Neural cell (in vitro differentiated cells): ENCODE data around the gene CDK5RAP2. TPM values are rescaled to one million over a fixed set of nuclear protein-coding genes. Genes with fewer than 3 reads are reported as not detected.

Source experiments
- H2AFZ ChIP-seq: fragments of 200-600, 300-800 bp; sonication (generic), shearing (Covaris generic); 2 replicates; pipeline ENCODE4 v1.6.0; 2014; ENCODE audit warnings: low read depth, mild to moderate bottlenecking, antibody characterized with exemption, low read length, moderate library complexity
- H3F3A ChIP-seq: fragments of 200-600 bp; shearing (Covaris generic); 2 replicates; pipeline ENCODE4 v1.6.1; 2016; ENCODE audit warnings: mild to moderate bottlenecking, moderate library complexity, mixed read lengths, antibody characterized with exemption, low read length; ENCODE audit not compliant: insufficient read depth, poor library complexity, severe bottlenecking
- H3K27ac ChIP-seq: fragments of 200-600, 300-800 bp; sonication (generic), shearing (Covaris generic); 2 replicates; pipeline ENCODE4 v1.5.1; 2014; ENCODE audit warnings: mild to moderate bottlenecking, low read length, moderate library complexity
- H3K27me3 ChIP-seq: fragments of 300-800, 200-600 bp; sonication (generic), shearing (Covaris generic); 2 replicates; pipeline ENCODE4 v1.6.0; 2014; ENCODE audit warnings: mild to moderate bottlenecking, low read depth, low read length, moderate library complexity; ENCODE audit not compliant: insufficient read depth
- H3K36me3 ChIP-seq: fragments of 300-800, 200-600 bp; sonication (generic), shearing (Covaris generic); 2 replicates; pipeline ENCODE4 v1.5.1; 2014; ENCODE audit warnings: mild to moderate bottlenecking, antibody characterized with exemption, low read length, moderate library complexity; ENCODE audit not compliant: insufficient read depth
- H3K4me2 ChIP-seq: fragments of 300-800, 200-600 bp; sonication (generic), shearing (Covaris generic); 2 replicates; pipeline ENCODE4 v1.6.0; 2014; ENCODE audit warnings: mild to moderate bottlenecking, low read length
- H3K4me3 ChIP-seq: fragments of 300-800, 200-600 bp; sonication (generic), shearing (Covaris generic); 2 replicates; pipeline ENCODE4 v1.5.1; 2014; ENCODE audit warnings: mild to moderate bottlenecking, low read length, moderate library complexity
- H3K79me2 ChIP-seq: fragments of 200-600 bp; shearing (Covaris generic); replicated peaks from 2 replicates; pipeline ENCODE4 v1.6.0; 2014; ENCODE audit warnings: mild to moderate bottlenecking, low read length, moderate library complexity; ENCODE audit not compliant: insufficient read depth
- H3K9ac ChIP-seq: fragments of 300-800, 200-600 bp; sonication (generic), shearing (Covaris generic); 2 replicates; pipeline ENCODE4 v1.6.1; 2016; ENCODE audit warnings: mild to moderate bottlenecking, low read length, mixed read lengths
- H3K9me2 ChIP-seq: fragments of 200-600 bp; shearing (Covaris generic); 2 replicates; pipeline ENCODE4 v1.6.1; 2016; ENCODE audit warnings: mild to moderate bottlenecking, low read length, mixed read lengths; ENCODE audit not compliant: insufficient read depth
- H3K9me3 ChIP-seq: fragments of 200-600, 300-800 bp; sonication (generic), shearing (Covaris generic); 2 replicates; pipeline ENCODE4 v1.6.1; 2016; ENCODE audit warnings: mild to moderate bottlenecking, mixed run types, low read length, moderate library complexity, mixed read lengths
- H4K20me1 ChIP-seq: fragments of 200-600 bp; shearing (Covaris generic); 2 replicates; pipeline ENCODE4 v1.6.1; 2016; ENCODE audit warnings: mild to moderate bottlenecking, mixed run types; ENCODE audit not compliant: insufficient read depth
- CTCF ChIP-seq: fragments of 450-650 bp; IDR thresholded peaks from 2 replicates; pipeline ENCODE4 v1.5.1; 2014; ENCODE audit warnings: antibody characterized with exemption, mild to moderate bottlenecking, moderate library complexity; ENCODE audit not compliant: poor library complexity, severe bottlenecking
- EP300 ChIP-seq: fragments of 450-650 bp; conservative IDR thresholded peaks from 2 replicates; pipeline ENCODE4 v1.6.1; 2014; ENCODE audit warnings: antibody characterized with exemption, mild to moderate bottlenecking, moderate library complexity; ENCODE audit not compliant: poor library complexity, severe bottlenecking
- EZH2 ChIP-seq: fragments of 200-600, 300-800 bp; shearing (Covaris generic), sonication (generic); IDR thresholded peaks from 2 replicates; pipeline ENCODE4 v1.6.1; 2014; ENCODE audit warnings: antibody characterized with exemption, low read length, borderline replicate concordance, mild to moderate bottlenecking; ENCODE audit not compliant: insufficient read depth, poor library complexity, severe bottlenecking
- MXI1 ChIP-seq: fragments of 450-650 bp; conservative IDR thresholded peaks from 2 replicates; pipeline ENCODE4 v1.6.1; 2014; ENCODE audit warnings: antibody characterized with exemption, mild to moderate bottlenecking; ENCODE audit not compliant: poor library complexity, severe bottlenecking
- POLR2AphosphoS5 ChIP-seq: IDR thresholded peaks from 2 replicates; pipeline ENCODE4 v1.6.1; 2012
- RAD21 ChIP-seq: fragments of 450-650 bp; conservative IDR thresholded peaks from 2 replicates; pipeline ENCODE4 v1.6.1; 2014; ENCODE audit warnings: antibody characterized with exemption, mild to moderate bottlenecking, moderate library complexity
- REST ChIP-seq: IDR thresholded peaks from 2 replicates; pipeline ENCODE4 v1.6.1; 2012; ENCODE audit warnings: borderline replicate concordance
- SMC3 ChIP-seq: fragments of 450-650 bp; conservative IDR thresholded peaks from 2 replicates; pipeline ENCODE4 v1.6.1; 2014; ENCODE audit warnings: antibody characterized with exemption, mild to moderate bottlenecking, moderate library complexity; ENCODE audit not compliant: poor library complexity
- TAF1 ChIP-seq: IDR thresholded peaks from 2 replicates; pipeline ENCODE4 v1.6.1; 2012; ENCODE audit warnings: low read depth
- polyA plus RNA-seq: library from polyadenylated mRNA; depleted of rRNA; stranded (reverse); fragments of >200 nt; gene quantifications from 2 replicates; pipeline ENCODE4 v1.2.3, GENCODE V29; 2014

Gene CDK5RAP2
- polyA plus RNA-seq, 1 donor from 2014 or later: 43.3 TPM

DNA sequence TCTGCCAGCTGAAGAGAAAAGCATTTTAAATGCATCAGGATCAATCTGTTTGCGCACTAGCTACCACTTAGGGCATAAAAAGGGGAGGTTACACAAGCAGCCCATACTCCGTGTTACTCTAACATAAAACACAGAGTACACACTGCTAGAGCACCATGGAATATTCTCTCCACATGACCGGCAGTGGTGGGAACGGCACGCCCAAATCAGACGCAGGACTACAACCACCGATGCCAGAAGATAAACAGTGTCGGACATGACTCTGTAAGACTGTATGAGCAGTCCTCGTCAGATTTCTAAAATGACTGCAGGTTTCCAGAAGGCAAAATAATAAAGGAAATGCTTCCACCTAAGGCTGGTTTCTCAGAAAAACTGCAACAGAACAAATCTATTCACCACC, 40.0 kb downstream of the CDK5RAP2 start:
- no peaks in the 10 kb centered on the region for H4K20me1 ChIP-seq
- H3K79me2 ChIP-seq: no peaks in the 10 kb centered on the region
- H3K27me3 ChIP-seq: no peaks in the 10 kb centered on the region
- no peak overlapping the region for H3K4me3 ChIP-seq
- no peak overlapping the region for H3K9ac ChIP-seq
- no peak overlapping the region for H3K4me2 ChIP-seq
- no peaks in the 10 kb centered on the region for H3F3A ChIP-seq
- H3K36me3 ChIP-seq: peaks cover 4% of the 10 kb centered on the region
- TF ChIP-seq MXI1 (no peak), REST (no peak), TAF1 (no peak), CTCF (no peak), SMC3 (no peak), EZH2 (no peak)
- no peaks in the 10 kb centered on the region for H3K9me3 ChIP-seq
- H3K9me2 ChIP-seq: no peaks in the 10 kb centered on the region
- H2AFZ ChIP-seq: no peak overlapping the region
- no peak overlapping the region for H3K27ac ChIP-seq

GRCh38 chr9:120538339-120538738, 41.6 kb downstream of the CDK5RAP2 start:
- H2AFZ ChIP-seq: no peak overlapping the region
- no peak overlapping the region for H3K9ac ChIP-seq
- no peaks in the 10 kb centered on the region for H3K79me2 ChIP-seq
- H3K4me3 ChIP-seq: no peak overlapping the region
- no peaks in the 10 kb centered on the region for H3K9me3 ChIP-seq
- H3K27ac ChIP-seq: no peak overlapping the region
- H3F3A ChIP-seq: no peaks in the 10 kb centered on the region
- H3K36me3 ChIP-seq: peaks cover 4% of the 10 kb centered on the region
- H3K4me2 ChIP-seq: no peak overlapping the region
- H3K9me2 ChIP-seq: no peaks in the 10 kb centered on the region
- no peaks in the 10 kb centered on the region for H4K20me1 ChIP-seq
- TF ChIP-seq CTCF: no peak
- TF ChIP-seq REST: no peak
- TF ChIP-seq TAF1: no peak
- TF ChIP-seq SMC3: no peak
- TF ChIP-seq POLR2AphosphoS5: no peak
- no peak for TF ChIP-seq EZH2
- TF ChIP-seq MXI1: no peak
- no peak for TF ChIP-seq RAD21
- no peak for TF ChIP-seq EP300
- no peaks in the 10 kb centered on the region for H3K27me3 ChIP-seq
